Measurements from ENCODE around the gene COMMD3.

- no peak for TF ChIP-seq CTCF (IDR thresholded peaks at IDR 0.05; ENCODE audit: extremely low read depth in 1 of 2, insufficient read depth in 1 of 2, low read depth in 1 of 2, low read length in 2 of 2)
- no peak for TF ChIP-seq MAX (IDR thresholded peaks at IDR 0.05; ENCODE audit: insufficient read depth, insufficient read length)
- TF ChIP-seq EZH2 (IDR thresholded peaks at IDR 0.05; ENCODE audit: borderline replicate concordance, low read depth, low read length, severe bottlenecking): no peak
- TF ChIP-seq GATA2 (IDR thresholded peaks at IDR 0.05; ENCODE audit: insufficient read depth, insufficient read length, low read depth, low read length): no peak
- no peak for TF ChIP-seq FOS (IDR thresholded peaks at IDR 0.05; ENCODE audit: borderline replicate concordance, insufficient read depth, low read length)
- no peak for TF ChIP-seq MYC (IDR thresholded peaks at IDR 0.05; ENCODE audit: low read depth, low read length)
- TF ChIP-seq JUN (IDR thresholded peaks at IDR 0.05; ENCODE audit: borderline replicate concordance, insufficient read depth, insufficient read length, low read depth): no peak
- TF ChIP-seq POLR2A (IDR thresholded peaks at IDR 0.05; ENCODE audit: low read depth, low read length): no peak
These were observed 15.0 kb upstream of the COMMD3 start for GRCh38 chr10:22301193-22301592.

All from endothelial cell of umbilical vein (primary cell).